Stimulated activated CD8-positive, alpha-beta memory T cell treated with anti-CD3 and anti-CD28 coated beads, Interleukin-4, amount 100 ng/mL, for 4 hours (primary cell): ENCODE results near the gene HIF1AN.
"Not testable (repeated sequence)": the region's sequence is repeated elsewhere in the genome, so short reads cannot be mapped to it uniquely, and the experiment has no call there.

ENCODE experiments used
- DNase-seq, 2 donors: peaks; one replicate each; pipeline ENCODE4 v3.0.0-alpha.2; 2020; ENCODE audit warnings: low read depth in 2 of 2, low spot score in 1 of 2

The HIF1AN gene

DNA sequence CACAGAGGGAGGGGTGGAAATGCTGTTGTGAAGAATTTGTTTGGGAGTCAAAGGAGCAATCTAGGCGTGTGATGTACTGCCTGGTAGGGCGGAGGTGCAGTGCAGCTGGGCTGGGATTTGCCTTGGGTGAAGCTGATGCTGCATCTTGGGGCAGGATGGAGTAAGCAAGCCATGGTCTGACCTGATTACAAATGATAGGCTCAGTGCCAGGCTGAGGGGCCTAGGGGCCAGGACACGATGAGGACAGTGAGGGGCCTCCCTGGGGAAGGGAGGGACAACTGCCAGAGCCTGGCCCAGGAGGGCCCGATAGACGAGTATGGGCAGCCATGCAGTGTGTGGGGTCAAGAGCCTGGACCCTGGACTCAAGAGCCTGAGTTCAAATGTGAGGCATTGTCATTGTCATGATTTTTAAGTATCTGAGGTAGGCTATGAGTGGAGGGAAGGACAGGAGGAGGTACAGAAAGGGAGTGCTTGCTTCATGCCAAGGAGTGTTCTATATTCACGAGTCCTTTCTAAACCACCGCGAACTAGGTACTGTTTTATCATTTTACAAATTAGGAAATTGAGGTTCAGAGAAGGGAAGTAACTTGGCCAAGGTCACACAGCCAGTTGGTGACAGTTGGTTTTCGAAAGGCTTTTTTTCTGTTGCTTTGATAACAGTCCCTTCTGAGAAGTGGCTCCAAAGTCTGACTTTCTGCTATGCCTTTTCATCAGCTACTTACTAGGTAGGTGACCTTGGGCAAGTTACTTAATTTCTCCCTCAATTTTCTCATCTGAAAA lies 29.7 kb downstream of the HIF1AN start:
- no peak for DNase-seq

DNA sequence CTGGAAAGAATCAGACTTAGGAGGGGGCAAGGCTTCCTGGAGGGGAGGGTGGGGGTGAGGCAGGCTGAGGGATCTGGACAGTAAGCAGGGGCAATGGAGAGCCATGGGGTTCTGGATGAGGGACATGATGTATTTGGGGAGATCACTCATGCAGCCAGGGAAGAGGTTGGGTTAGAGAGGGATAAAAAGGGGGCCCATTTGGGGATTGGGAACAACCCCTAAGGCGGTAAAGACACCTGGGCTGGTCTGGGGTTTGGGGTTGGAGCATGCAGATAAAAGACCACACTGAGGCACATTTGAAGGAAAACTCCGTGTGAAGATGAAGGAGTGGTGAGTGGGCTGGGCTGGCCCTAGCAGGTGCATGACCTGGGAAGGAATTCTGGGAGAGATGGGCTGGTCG lies 30.8 kb downstream of the HIF1AN start:
- no peak for DNase-seq

DNA sequence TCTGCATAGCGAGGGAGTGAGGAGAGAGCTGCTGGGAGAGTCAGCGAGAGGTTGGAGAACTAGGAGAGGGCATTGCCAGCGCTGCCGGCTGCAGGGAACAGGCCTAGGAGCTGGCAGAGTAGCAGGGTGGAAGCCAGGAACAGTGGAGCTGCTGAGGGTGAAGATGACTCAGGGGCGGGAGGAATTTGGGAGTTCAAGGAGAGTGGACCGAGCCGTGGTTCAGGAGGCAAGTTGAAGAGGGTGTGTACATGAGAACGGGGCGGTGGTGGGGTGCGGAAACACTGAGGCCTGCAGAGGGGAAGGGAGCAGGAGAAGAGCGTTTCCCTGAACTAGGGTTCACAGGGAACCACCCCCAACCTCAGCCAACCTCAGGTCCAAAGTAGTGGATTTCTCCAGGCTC lies 31.5 kb downstream of the HIF1AN start:
- DNase-seq, result no peak

DNA sequence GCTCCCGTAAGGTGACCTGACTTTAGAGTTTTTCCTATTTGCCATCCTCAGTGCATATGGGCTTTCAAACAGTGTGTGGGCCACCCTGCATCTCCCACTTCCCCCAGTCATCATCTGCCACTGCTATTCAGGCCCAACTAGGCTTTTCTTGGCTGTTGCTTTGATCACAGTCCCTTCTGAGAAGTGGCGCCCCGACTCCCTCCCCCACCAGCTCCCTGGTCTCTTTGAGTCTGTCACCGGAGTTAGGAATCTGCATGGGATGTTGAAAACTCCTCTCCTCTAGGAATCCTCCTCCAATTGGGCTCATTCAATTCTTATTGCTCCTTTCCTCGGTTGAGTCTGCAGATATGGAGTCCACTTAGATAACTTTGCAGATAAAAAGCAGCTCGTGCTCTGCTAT lies 32.1 kb downstream of the HIF1AN start:
- DNase-seq, result no peak

DNA sequence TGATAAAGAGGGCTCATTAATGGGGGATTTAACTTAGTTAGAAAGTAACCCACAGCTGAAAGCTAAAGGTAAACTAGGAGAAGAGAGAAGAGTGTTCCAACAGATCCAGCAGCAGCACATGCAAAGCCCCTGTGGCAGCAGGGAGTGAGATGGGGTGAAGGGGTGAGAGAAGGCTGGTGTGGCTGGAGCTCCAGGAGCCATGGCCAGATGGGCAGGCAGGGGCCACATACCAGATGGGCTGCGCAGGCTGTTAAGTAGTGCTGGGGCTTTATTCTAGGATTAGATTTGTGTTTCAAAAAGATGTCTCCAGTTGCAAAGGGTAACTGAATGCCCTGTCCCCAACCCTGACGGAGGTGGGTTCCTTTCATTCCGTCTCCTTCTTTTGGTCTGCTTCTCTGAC lies 33.2 kb downstream of the HIF1AN start:
- DNase-seq, result no peak

DNA sequence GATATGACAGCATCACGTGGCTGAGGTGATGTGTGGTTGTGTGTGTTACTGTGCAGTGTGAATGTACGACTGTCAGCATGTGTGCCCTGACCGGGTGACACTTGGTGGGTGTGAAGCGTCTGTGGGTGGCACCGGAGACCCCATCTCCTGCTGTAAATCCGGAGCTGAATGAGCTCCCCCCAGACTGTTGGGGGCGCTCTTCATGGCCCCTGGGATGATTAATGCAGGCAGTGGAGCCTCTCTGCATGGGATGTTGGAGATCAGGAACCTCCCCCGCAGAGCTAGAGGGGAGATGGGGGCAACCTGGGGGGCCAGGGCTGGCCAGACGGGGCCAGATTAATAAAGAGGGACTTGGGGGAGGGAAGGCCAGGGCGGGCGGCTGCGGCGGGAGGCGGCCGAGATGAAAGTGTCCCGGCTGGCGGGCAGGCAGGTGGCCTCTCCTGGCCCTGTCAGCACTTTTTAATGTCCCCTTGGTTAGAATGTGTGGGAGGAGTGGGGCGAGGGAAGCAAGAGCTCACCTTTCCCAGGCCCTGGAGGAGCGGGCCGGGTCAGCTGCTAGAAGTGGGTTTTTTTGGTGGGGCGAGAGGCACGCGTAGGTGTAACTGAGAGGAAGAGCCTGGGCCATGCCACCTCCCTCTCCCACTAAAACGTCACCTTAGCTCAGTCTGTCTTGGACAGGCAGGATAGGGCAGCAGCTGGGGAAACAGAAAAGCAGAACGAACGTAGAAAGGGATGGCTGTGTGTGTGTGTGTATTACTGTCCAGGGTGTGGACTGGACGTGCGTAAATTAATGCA lies 34.1 kb downstream of the HIF1AN start:
- DNase-seq, result no peak

DNA sequence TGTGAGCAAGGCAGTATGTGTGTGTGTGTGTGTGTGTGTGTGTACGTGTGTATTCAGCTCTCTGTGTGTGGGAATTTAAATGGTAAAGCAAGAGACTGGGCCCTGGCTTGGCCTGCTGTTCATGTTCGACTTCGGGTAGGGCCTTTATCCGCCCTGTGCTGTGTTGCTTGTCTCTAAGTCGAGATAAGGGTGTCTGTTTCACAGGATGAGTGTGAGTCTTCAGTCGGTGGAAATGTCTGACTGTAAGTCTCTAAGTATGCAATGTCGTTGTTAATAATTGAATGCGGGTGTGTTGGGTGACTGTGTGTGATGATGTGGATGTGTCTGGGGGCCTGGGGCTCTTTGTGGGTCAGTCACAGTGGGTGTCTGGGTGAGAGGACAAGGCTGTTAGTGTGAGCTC lies 34.8 kb downstream of the HIF1AN start:
- no peak for DNase-seq

DNA sequence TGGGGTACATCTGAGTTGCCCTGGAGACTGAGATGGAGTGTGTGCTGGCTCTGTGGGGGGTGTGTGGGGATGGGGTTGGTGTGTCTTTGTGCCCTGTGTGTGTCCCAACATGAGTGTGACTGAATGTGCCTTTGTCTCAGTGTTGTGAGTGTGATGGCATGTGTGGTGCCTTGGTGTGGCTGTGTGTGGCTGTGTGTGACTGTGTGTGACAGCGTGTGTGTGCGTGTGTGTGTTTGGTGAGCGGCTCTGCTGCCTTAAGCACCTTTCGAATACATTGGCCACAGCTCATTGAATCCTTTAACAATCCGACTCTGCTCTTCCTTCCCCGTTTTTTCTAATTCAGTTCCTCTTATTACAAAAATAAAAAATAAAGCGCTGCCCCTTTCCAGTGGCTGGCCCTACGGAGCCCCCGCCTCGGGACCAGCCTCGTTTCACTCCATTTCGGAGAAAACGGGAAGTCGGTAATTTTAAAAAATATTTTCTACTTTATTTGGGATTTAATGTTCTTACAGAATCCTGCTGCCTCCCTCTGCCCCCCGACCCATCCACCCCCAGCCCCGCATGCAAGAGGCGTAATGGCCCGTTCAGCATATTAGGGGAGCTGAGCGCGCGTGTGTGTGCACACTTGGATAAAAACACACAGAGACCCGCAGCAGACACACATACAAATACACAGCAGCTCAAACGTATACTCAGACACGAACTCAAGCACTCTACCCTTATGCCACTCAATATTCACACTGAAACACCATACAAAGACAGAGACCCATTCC lies 35.5 kb downstream of the HIF1AN start:
- no peak for DNase-seq

DNA sequence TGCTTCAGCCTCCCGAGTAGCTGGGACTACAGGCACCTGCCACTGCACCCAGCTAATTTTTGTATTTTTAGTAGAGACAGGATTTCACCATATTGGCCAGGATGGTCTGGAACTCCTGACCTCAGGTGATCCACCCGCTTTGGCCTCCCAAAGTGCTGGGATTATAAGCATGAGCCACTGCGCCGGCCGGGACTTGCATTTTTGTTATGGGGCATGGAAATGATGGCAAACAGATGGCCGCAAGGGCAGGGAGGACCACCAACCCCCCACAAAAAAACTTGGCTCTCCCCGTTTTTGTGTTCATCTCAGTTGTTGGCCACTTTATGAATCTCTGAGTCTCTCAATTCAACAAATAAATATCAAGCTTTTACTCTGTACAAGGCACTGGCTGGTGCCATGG lies 39.4 kb downstream of the HIF1AN start:
- not testable (repeated sequence) for DNase-seq

DNA sequence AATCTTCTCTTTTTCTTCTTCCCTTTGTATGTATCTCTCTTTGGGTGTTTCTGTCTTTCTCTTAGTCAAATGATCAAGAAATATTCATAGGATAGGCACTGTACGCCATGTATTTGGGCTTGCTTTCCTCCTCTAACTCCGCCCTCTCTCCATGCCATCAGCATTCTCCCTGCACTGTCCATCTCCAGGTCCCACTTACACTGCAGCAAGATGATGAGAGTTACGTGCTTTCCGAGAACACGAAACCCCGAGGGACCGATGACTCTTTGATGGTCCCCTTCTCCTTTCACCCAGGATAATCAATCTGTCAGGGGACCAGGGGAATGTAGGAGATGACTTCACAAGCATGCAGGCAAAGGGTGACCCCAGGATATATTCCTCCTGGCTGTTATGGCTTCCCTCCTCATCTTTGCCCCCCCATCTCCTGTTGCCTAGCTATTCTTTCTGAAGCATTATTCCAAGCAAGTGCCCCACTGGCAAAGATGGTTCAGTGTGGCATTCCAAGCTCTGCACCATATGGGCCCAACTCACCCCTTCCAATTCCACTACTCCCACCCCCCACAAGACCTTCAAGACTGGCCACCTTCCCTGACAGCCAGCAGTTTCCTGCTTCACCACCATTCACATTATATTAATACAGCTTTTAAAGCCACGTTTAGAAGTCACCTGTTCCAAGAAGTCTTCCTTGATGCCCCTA lies 40.0 kb downstream of the HIF1AN start:
- no peak for DNase-seq

DNA sequence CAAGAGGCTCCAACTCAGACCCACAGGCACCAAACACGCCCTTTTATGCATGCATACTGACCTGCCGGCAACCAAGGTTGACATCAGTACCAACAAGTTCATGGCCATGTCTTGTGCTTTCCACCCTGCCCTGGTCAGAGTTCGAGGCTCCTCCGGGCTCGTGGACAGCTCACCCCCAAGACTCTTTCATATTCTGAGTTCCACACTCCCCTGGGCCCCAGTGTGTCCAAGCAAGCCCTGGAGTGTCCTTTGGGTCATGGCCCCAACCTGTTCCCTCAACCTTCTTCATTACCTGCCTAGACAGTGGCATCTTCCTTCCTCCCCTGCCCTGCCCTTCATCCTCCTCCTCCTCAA lies 40.5 kb downstream of the HIF1AN start:
- no peak for DNase-seq

DNA sequence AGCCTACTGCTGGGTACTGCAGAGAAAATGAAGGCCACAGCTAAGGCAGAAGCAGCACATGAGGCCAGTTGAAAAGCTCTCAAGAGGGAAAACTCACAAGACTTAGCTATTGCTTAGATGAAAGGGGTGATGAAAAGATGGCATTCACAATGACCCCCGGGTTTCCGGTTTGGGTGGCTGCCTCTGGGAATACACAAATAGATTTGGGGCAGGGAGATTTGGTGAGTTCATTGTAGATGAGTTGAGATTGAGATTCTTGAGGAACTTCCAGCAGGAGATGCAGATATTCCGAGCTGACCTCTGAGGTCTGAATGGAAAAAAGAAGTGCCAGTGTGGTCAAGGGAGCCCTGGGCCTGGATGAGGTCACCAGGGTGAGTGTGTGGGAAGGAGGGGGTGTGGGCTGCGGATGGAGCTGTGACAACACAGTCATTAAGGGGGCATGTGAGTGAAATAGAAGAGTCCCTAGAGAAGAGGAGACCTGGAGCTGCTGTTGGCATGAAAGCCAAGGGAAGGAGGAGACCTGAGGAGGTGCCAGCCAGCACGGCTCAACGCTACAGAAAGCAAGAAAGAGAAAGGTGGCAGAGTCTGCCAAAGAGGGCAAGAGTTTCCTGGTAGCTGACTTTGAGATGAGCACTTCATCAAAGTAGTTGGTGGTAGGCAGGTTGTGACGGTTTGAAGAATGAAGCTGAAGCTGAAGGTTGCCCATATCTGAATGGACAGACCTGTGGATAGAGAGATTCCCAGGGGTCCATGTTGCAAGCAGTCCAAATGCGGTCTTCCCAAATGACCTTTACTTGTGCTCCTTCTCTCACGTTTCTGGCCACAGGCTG lies 43.7 kb downstream of the HIF1AN start:
- no peak for DNase-seq

DNA sequence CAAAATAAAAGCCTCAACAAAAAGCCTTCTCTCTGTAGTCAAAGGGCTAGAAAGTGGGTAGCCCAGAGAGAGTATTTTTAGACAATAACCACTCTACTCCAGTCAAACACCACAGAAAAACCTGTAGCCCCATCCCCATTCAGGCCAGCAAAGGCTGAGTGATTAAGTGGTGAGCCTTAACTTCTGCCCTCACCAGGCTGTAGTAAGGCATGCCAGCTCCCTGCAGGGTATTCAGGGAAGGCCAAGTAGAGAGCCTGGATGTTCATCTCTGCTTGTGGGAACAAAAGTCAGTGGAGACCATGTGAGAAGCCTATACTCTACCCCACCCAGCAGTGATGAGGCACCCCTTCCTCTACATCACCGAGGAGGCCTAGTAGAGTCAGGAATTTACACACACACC lies 51.2 kb downstream of the HIF1AN start:
- no peak for DNase-seq

DNA sequence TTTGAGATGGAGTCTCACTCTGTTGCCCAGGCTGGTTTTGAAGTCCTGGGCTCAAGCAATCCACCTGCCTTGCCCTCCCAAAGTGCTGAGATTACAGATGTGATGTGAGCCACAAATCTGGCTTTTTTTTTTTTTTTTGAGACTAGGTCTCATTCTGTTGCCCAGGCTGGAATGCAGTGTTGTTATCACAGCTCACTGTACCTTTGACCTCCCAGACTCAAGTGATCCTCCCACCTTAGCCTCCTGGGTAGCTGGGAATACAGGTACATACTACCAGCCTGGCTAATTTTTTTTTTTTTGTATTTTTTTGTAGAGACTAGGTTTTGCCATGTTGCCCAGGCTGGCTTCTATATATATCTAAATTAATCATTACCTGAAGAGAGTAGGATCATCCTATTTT lies 62.4 kb downstream of the HIF1AN start:
- no peak for DNase-seq

DNA sequence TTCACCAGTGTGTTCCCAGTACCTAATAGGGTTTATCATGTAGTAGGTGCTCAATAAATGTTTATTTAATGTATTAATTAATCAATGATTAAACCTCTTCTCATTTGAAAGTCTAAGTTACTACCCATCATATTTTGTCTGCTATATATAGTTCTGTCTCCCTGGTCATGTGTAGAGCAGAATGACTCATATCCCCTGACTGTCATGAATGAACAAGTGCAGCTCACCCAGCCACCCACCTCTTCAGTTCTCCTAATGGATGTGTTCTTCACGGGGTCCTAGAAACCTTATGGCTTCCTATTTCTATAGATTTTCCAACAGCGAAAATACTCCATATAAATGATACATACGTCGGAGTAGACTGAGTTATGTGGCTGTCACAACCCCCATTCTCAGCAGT lies 64.5 kb downstream of the HIF1AN start:
- no peak for DNase-seq

DNA sequence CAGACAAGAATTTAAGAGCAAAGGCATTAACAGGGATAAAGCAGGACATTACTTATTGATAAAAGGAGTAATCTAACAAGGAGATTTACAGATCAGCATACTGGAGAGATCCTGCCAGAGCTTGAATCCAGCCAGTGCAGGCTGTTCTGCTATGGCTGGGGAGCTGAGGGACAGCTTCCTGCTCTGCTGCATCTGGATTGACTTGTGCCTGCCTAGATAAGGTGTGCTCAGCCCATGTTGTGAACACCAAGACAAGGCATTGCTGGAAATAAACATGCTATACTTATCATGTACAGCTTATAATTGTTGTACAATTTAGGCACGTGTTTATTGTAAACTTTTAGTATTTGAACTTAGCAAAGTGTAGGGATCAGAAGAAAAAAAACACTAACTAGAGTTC lies 71.7 kb downstream of the HIF1AN start:
- DNase-seq, result no peak
